Lower lobe of right lung (tissue), 2 donors: Measurements from ENCODE around the gene ANO10. TPM values are rescaled to one million over a fixed set of nuclear protein-coding genes. Genes with fewer than 3 reads are reported as not detected.
"Not testable (repeated sequence)": the region's sequence is repeated elsewhere in the genome, so short reads cannot be mapped to it uniquely, and the experiment has no call there.

ENCODE experiments used
- ATAC-seq, 2 donors: fragments of 200-7000 bp; cut with Tn5 transposase; one replicate each; pipeline ENCODE4 v1.9.1; 2020 to 2022; ENCODE audit warnings: mild to moderate bottlenecking in 2 of 2, moderate library complexity in 2 of 2
- DNase-seq: peaks from one replicate; pipeline ENCODE4 v3.0.0-alpha.2; 2020
- H3K27ac ChIP-seq: fragments of 200-600 bp; one replicate; pipeline ENCODE4 v1.8.0; 2022
- H3K27me3 ChIP-seq: fragments of 200-600 bp; one replicate; pipeline ENCODE4 v1.8.0; 2022; ENCODE audit warnings: low read depth
- H3K36me3 ChIP-seq: fragments of 200-600 bp; one replicate; pipeline ENCODE4 v1.8.0; 2022; ENCODE audit warnings: mild to moderate bottlenecking
- H3K4me1 ChIP-seq: fragments of 200-600 bp; one replicate; pipeline ENCODE4 v1.8.0; 2022
- H3K4me3 ChIP-seq: fragments of 200-600 bp; one replicate; pipeline ENCODE4 v1.8.0; 2022; ENCODE audit warnings: mild to moderate bottlenecking
- H3K9me3 ChIP-seq: fragments of 200-600 bp; one replicate; pipeline ENCODE4 v1.8.0; 2022
- intact Hi-C: fragments of 100-400 bp; cut with DNase I; formaldehyde crosslinking; loops from one replicate; pipeline ENCODE4 v1.11.0; 2022
- total RNA-seq: library from RNA; stranded (reverse); fragmentation: NEBNext Ultra II Directional; extraction: Animal tissue kit (Norgen Biotek cat#: 25700); gene quantifications from one replicate; pipeline ENCODE4 v1.2.1, GENCODE V29; 2021
- TF ChIP-seq, protein P1 (sequence below): fragments of 200-600 bp; IDR thresholded peaks from one replicate; pipeline ENCODE4 v1.8.0; 2022; ENCODE audit warnings: antibody characterized with exemption, mild to moderate bottlenecking
- donor health status: DM: no; HTN: yes; CAD: no; lungs with severe emphysema.

ANO10 gene
- total RNA-seq, 1 donor from 2014 or later: 32.3 TPM

DNA sequence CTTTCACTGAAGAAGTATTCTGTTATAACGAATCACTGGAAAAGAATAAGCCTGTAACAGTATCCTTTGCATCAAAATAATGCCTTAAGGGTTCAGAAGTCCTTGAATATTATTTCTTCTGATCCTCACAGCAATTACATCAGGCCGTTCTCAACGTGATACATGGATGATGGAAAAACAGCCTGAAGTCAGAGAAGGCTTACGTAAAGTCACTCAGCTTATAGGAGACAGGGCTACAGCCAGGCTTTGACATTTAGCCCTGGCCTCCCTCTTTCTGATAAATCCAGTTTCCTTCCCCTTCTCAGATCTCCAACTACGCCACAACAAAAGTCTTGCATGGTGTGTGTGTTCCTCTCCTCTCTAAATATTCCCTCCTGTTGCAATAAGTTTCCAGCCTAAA lies 131.9 kb downstream of the ANO10 start:
- Histone ChIP-seq H3K36me3 (no peaks in the 10 kb centered on the region), H3K9me3 (no peaks in the 10 kb centered on the region), H3K27ac (no peak overlapping the region), H3K4me3 (no peak overlapping the region), H3K27me3 (no peaks in the 10 kb centered on the region), H3K4me1 (no peaks in the 10 kb centered on the region)
- TF ChIP-seq, protein P1, sequence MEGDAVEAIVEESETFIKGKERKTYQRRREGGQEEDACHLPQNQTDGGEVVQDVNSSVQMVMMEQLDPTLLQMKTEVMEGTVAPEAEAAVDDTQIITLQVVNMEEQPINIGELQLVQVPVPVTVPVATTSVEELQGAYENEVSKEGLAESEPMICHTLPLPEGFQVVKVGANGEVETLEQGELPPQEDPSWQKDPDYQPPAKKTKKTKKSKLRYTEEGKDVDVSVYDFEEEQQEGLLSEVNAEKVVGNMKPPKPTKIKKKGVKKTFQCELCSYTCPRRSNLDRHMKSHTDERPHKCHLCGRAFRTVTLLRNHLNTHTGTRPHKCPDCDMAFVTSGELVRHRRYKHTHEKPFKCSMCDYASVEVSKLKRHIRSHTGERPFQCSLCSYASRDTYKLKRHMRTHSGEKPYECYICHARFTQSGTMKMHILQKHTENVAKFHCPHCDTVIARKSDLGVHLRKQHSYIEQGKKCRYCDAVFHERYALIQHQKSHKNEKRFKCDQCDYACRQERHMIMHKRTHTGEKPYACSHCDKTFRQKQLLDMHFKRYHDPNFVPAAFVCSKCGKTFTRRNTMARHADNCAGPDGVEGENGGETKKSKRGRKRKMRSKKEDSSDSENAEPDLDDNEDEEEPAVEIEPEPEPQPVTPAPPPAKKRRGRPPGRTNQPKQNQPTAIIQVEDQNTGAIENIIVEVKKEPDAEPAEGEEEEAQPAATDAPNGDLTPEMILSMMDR: no peak
- ATAC-seq: no peak
- intact Hi-C loops: no loop called here
- DNase-seq: no peak

DNA sequence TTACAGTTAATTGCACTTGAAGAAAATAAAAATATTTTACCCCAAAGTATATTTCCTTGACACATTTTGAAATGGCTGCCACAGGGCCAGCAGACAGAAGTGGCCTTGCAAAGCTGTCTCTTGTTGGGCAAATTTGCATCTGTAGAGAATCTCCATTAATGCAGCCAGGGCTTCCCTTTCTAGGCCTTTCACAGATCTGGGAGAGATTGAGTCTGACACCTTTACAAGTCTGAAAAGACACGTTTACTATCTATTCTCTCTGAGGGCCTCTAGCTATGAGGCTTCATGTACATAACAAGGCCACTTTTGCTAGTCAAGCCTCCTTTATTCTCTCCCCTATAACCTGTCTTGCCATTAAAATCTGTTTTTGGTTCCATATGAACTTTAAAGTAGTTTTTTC lies 135.9 kb downstream of the ANO10 start:
- H3K36me3 ChIP-seq: no peaks in the 10 kb centered on the region
- no peaks in the 10 kb centered on the region for H3K4me1 ChIP-seq
- intact Hi-C loops: no loop called here
- no peak overlapping the region for H3K27ac ChIP-seq
- TF ChIP-seq, protein P1: no peak
- no peaks in the 10 kb centered on the region for H3K27me3 ChIP-seq
- no peak overlapping the region for H3K4me3 ChIP-seq
- ATAC-seq (no peak), DNase-seq (no peak)
- no peaks in the 10 kb centered on the region for H3K9me3 ChIP-seq

DNA sequence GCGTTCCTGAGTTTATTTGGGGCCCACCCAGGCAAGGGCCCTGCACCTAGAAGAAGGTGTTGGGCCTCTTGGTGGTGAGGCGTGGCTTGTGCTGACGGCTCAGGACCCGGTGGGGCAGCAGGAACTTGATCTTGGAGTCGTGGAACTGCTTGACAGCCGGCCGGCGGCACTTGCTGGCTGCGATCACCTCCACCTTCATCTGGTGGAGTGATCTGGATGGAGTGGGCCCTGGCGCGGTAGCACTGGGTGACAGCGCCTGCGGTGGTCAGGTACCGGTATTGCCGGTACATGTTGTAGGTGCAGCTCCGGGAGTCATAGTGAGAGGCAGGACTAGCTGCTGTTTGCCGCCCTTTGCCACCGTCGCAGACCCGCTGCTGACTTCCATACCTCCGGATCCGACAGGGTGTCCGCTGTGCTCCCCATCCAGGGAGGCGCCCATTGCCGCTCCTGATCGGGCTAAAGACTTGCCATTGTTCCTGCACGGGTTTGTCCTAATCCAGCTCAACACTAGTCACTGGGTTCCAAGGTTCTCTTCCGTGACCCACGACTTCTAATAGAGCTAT lies 136.8 kb downstream of the ANO10 start:
- no peak for DNase-seq

DNA sequence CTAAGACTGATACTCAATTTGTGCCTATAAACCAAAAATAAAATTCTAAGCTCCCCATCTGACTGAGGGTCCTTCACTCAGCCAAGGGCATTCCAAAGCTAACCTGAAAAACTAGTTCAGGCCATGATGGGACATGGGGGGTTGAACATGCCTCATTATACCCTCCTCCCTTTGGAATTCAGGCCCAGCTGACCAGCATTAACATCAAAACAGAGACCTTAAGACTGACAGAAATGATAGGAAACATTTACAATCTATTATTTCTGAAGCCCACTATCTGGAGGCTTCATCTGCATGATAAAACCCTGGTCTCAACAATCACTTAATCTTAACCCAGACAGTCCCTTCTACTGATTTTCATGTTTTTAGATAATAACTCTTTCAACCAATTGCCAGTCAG lies 140.4 kb downstream of the ANO10 start:
- TF ChIP-seq, protein P1: no peak
- Histone ChIP-seq H3K36me3 (no peaks in the 10 kb centered on the region), H3K9me3 (no peaks in the 10 kb centered on the region), H3K27me3 (no peaks in the 10 kb centered on the region), H3K27ac (no peak overlapping the region), H3K4me3 (no peak overlapping the region), H3K4me1 (no peaks in the 10 kb centered on the region)
- no peak for DNase-seq
- ATAC-seq: no peak
- intact Hi-C loops: no loop called here

More for the DNA sequence above, 136.8 kb downstream of the ANO10 start:
- H3K27me3 ChIP-seq: no peaks in the 10 kb centered on the region
- H3K4me3 ChIP-seq: no peak overlapping the region
- TF ChIP-seq, protein P1: no peak
- ATAC-seq: no peak
- H3K9me3 ChIP-seq: no peaks in the 10 kb centered on the region
- H3K36me3 ChIP-seq: no peaks in the 10 kb centered on the region
- intact Hi-C loops: no loop called here
- H3K4me1 ChIP-seq: no peaks in the 10 kb centered on the region
- H3K27ac ChIP-seq: no peak overlapping the region

DNA sequence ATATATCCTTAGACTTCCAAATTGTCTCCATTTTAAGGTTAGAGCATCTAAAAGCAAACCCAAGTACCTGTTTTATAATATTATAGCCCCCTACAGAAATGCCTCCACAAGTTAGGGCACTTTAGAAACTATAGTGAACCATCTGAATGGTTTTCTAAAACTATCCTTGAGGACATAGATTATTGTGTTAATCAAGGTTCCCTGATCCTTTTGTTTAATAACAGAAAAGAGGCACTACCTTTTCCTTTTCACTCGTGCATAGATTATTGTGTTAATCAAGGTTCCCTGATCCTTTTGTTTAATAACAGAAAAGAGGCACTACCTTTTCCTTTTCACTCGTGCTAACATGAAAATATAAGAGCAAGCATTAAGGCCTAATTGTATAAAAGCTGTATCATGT lies 143.0 kb downstream of the ANO10 start:
- intact Hi-C loops, DNase-seq, ATAC-seq, H3K27me3 ChIP-seq, H3K36me3 ChIP-seq, H3K9me3 ChIP-seq, H3K4me1 ChIP-seq, H3K4me3 ChIP-seq: not testable (repeated sequence)
- H3K27ac ChIP-seq: peak overlapping the region; percentile 28

DNA sequence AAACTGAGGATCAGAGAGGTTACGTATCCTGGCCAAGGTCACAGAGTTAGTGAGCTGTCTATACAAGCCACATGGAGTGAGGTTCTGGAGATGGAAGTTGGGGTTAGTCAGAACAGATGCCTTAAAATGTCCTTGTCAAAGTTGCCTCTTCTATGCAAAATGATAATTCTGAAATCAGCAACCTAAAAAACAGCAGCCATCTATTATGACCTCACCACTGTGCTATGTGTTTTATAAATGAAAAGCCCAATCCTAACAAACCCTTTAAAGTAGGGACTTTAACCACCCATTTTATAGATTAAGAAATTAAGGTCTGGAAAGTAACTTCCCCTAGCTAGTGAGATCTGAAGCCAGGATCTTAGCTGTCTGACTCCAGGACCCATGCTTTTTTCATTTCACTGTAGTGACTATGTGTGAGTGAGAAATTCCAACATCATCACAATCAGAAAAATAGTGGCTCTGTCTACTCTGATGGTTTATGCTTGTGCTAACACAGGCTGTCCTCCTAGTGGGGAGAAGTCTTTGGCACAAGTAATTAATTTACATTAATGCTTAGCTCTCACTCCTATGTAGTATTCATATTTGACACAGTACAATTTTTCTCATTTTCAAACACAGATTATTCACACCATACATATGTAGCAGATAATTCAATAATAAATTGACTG lies 143.6 kb downstream of the ANO10 start:
- no peaks in the 10 kb centered on the region for H3K9me3 ChIP-seq
- H3K27me3 ChIP-seq: no peaks in the 10 kb centered on the region
- intact Hi-C loops: no loop called here
- peak overlapping the region; percentile 28 for H3K27ac ChIP-seq
- no peaks in the 10 kb centered on the region for H3K4me1 ChIP-seq
- TF ChIP-seq, protein P1: no peak
- DNase-seq: no peak
- H3K36me3 ChIP-seq: no peaks in the 10 kb centered on the region
- H3K4me3 ChIP-seq: no peak overlapping the region
- peak; percentile 19 to 23 for ATAC-seq
